HepG2 (cell line): ENCODE measurements around the gene EBF3. TPM values are rescaled to one million over a fixed set of nuclear protein-coding genes. Genes with fewer than 3 reads are reported as not detected.

ENCODE experiments used
- ATAC-seq: fragments of 200-7000 bp; cut with Tn5 transposase; 3 replicates; pipeline ENCODE4 v1.9.1; 2020; ENCODE audit warnings: mild to moderate bottlenecking, moderate library complexity
- BruUV-seq: library from RNA; stranded (reverse); fragments of 400-500 nt; replicated peaks from 2 replicates; lab custom pipeline; 2021; lab: Mats Ljungman, UMichigan
- CTCF ChIA-PET: fragments of 300-600 bp; formaldehyde crosslinking; extraction: SDS; loops from one replicate; lab custom pipeline; 2021; ENCODE audit warnings: low total read pairs, inconsistent platforms, low intra/inter-chr PET ratio; lab: Yijun Ruan, JAX
- POLR2A ChIA-PET: fragments of 350-600 bp; sonication (Branson Sonifier 250); formaldehyde crosslinking; loops from one replicate; lab custom pipeline; 2020; ENCODE audit warnings: antibody characterized with exemption, inconsistent platforms; lab: Yijun Ruan, JAX
- DNase-seq: peaks from one replicate; pipeline ENCODE4 v3.0.0-alpha.2; 2015; ENCODE audit warnings: low spot score
- FAIRE-seq: peaks from 3 replicates; lab custom pipeline; 2011; peaks lifted over from hg19 to GRCh38; lab: Jason Lieb, UNC
- H2AFZ ChIP-seq: one replicate; pipeline ENCODE4 v1.6.1; 2011; ENCODE audit warnings: low read length, inconsistent platforms
- H3K27ac ChIP-seq: fragments of 300-600 bp; 3 replicates; pipeline ENCODE4 v1.8.0; 2011; ENCODE audit warnings: mixed run types, mild to moderate bottlenecking, mixed read lengths, low read length, inconsistent platforms; ENCODE audit not compliant: insufficient read depth; ENCODE audit errors: extremely low read length
- H3K27me3 ChIP-seq, 2 experiments: fragments of 200-600 bp in 1 of 2; 2 replicates in 1 of 2; 3 replicates in 1 of 2; pipeline versions ENCODE4 v1.6.0 to v1.8.0; 2011; ENCODE audit warnings: low read length in 2 of 2, mild to moderate bottlenecking in 2 of 2, moderate library complexity in 2 of 2, inconsistent platforms in 1 of 2; ENCODE audit not compliant: insufficient read depth in 2 of 2, control insufficient read depth in 1 of 2
- H3K36me3 ChIP-seq, 2 experiments: fragments of 200-600 bp in 1 of 2; replicated peaks in 1 of 2; 2 replicates in 1 of 2; 3 replicates in 1 of 2; pipeline versions ENCODE4 v1.5.1 to v1.8.0; 2011; ENCODE audit warnings: low read length in 2 of 2, inconsistent platforms in 1 of 2; ENCODE audit not compliant: insufficient read depth in 2 of 2, control insufficient read depth in 1 of 2
- H3K4me1 ChIP-seq: 2 replicates; pipeline ENCODE4 v1.5.1; 2012; ENCODE audit warnings: low read length, inconsistent platforms; ENCODE audit not compliant: insufficient read depth
- H3K4me2 ChIP-seq: 2 replicates; pipeline ENCODE4 v1.6.0; 2011; ENCODE audit warnings: low read depth, low read length, inconsistent platforms
- H3K4me3 ChIP-seq, 3 experiments: fragments of 200-600 bp in 1 of 3; sonication (generic), shearing (Covaris generic) in 1 of 3; replicated peaks in 1 of 3; 2 replicates each; pipeline ENCODE4 v1.5.1; 2011 to 2016; ENCODE audit warnings: low read length in 3 of 3, inconsistent platforms in 2 of 3, low read depth in 2 of 3, mild to moderate bottlenecking in 2 of 3, control low read depth in 1 of 3, mixed read lengths in 1 of 3; ENCODE audit not compliant: insufficient read depth in 1 of 3
- H3K79me2 ChIP-seq: one replicate; pipeline ENCODE4 v1.6.1; 2011; ENCODE audit warnings: low read length, inconsistent platforms; ENCODE audit not compliant: insufficient read depth
- H3K9ac ChIP-seq: 2 replicates; pipeline ENCODE4 v1.6.0; 2011; ENCODE audit warnings: mild to moderate bottlenecking, low read depth, low read length, inconsistent platforms; ENCODE audit not compliant: insufficient read depth
- H3K9me3 ChIP-seq: 2 replicates; pipeline ENCODE4 v1.5.1; 2012; ENCODE audit warnings: mild to moderate bottlenecking, low read length
- H4K20me1 ChIP-seq: 2 replicates; pipeline ENCODE4 v1.6.0; 2011; ENCODE audit warnings: inconsistent platforms, mild to moderate bottlenecking, low read length, moderate library complexity; ENCODE audit not compliant: insufficient read depth
- HIVEP1 ChIP-seq: sonication (generic); formaldehyde crosslinking; IDR thresholded peaks from 2 replicates; pipeline ENCODE4 v1.4.0; 2020; ENCODE audit warnings: mild to moderate bottlenecking, missing genetic modification reagents
- KDM6A ChIP-seq: IDR thresholded peaks from 2 replicates; pipeline ENCODE4 v1.6.1; 2016; ENCODE audit warnings: low read depth
- KMT2B ChIP-seq: IDR thresholded peaks from 2 replicates; pipeline ENCODE4 v1.6.1; 2016; ENCODE audit warnings: missing genetic modification reagents, missing compliant biosample characterization
- MBNL3 ChIP-seq: fragments of 250-450 bp; sonication (Bioruptor Pico); conservative IDR thresholded peaks from 2 replicates; pipeline ENCODE4 v1.8.0; 2022; ENCODE audit warnings: mild to moderate bottlenecking, inconsistent platforms
- MEF2D ChIP-seq: sonication (generic); formaldehyde crosslinking; IDR thresholded peaks from 2 replicates; pipeline ENCODE4 v1.5.1; 2020; ENCODE audit warnings: mild to moderate bottlenecking, missing genetic modification reagents
- ONECUT2 ChIP-seq: sonication (generic); formaldehyde crosslinking; IDR thresholded peaks from 2 replicates; pipeline ENCODE4 v1.4.0; 2020; ENCODE audit warnings: missing genetic modification reagents
- RAD51 ChIP-seq: fragments of 450-650 bp; IDR thresholded peaks from 2 replicates; pipeline ENCODE4 v1.6.1; 2016; ENCODE audit warnings: borderline replicate concordance
- SALL2 ChIP-seq: sonication (generic); formaldehyde crosslinking; IDR thresholded peaks from 2 replicates; pipeline ENCODE4 v1.8.1; 2023; ENCODE audit warnings: mild to moderate bottlenecking, missing genetic modification reagents, inconsistent platforms
- SNRNP70 ChIP-seq: fragments of 200-400 bp; formaldehyde crosslinking; IDR thresholded peaks from 2 replicates; pipeline ENCODE4 v1.6.1; 2017; ENCODE audit warnings: mild to moderate bottlenecking, low read depth, low read length, moderate library complexity
- TCF7L2 ChIP-seq: IDR thresholded peaks from 2 replicates; pipeline ENCODE4 v1.6.1; 2011; ENCODE audit warnings: mild to moderate bottlenecking, low read depth, low read length, moderate library complexity
- TOE1 ChIP-seq: sonication (generic); formaldehyde crosslinking; IDR thresholded peaks from 2 replicates; pipeline ENCODE4 v1.4.0; 2020; ENCODE audit warnings: mild to moderate bottlenecking, missing genetic modification reagents
- U2AF2 ChIP-seq: fragments of 200-400 bp; formaldehyde crosslinking; IDR thresholded peaks from 2 replicates; pipeline ENCODE4 v1.6.1; 2017; ENCODE audit warnings: low read depth, mild to moderate bottlenecking, low read length
- USF2 ChIP-seq, 2 experiments: sonication (generic) in 1 of 2; formaldehyde crosslinking in 1 of 2; IDR thresholded peaks; 2 replicates each; pipeline versions ENCODE4 v1.5.1 to v1.6.1; 2011 to 2020; ENCODE audit warnings: borderline replicate concordance in 1 of 2, low read depth in 1 of 2, low read length in 1 of 2, mild to moderate bottlenecking in 1 of 2, missing genetic modification reagents in 1 of 2, moderate library complexity in 1 of 2
- ZNF17 ChIP-seq: sonication (generic); formaldehyde crosslinking; IDR thresholded peaks from 2 replicates; pipeline ENCODE4 v1.5.0; 2020; ENCODE audit warnings: mild to moderate bottlenecking, missing genetic modification reagents
- ZNF468 ChIP-seq: sonication (generic); formaldehyde crosslinking; IDR thresholded peaks from 2 replicates; pipeline ENCODE4 v1.8.0; 2022; ENCODE audit warnings: mild to moderate bottlenecking, moderate library complexity, missing genetic modification reagents
- ZXDC ChIP-seq: sonication (generic); formaldehyde crosslinking; IDR thresholded peaks from 2 replicates; pipeline ENCODE4 v1.5.0; 2020; ENCODE audit warnings: mild to moderate bottlenecking, missing genetic modification reagents
- WGBS: methylation state at CpG from one replicate; pipeline ENCODE4 v1.1.6; 2017; ENCODE audit warnings: low lambda C conversion rate; 5-methylcytosine and 5-hydroxymethylcytosine counted together
- in situ Hi-C: cut with HindIII; loops from 2 replicates; pipeline ENCODE4 v1.10.0; 2017; ENCODE audit warnings: low pct_unique_long_range_greater_than_20kb; ENCODE audit not compliant: extremely low pct_ligation_motif_present
- intact Hi-C: fragments of 100-400 bp; cut with micrococcal nuclease; formaldehyde crosslinking; loops from one replicate; pipeline ENCODE4 v1.10.0; 2022; ENCODE audit not compliant: unreplicated experiment
- polyA plus RNA-seq, 8 experiments: library from polyadenylated mRNA; depleted of rRNA in 3 of 8; stranded (reverse) in 7 of 8; unstranded in 1 of 8; fragments of >200 nt; fragmentation: Illumina TruSeq in 4 of 8; extraction: Trizol in 4 of 8; gene quantifications; 2 replicates each; pipeline versions ENCODE4 v1.2.1 to v1.2.3, GENCODE V29; 2011 to 2016; ENCODE audit warnings: low read depth in 4 of 8, missing spikeins in 1 of 8, mixed read lengths in 1 of 8; ENCODE audit not compliant: insufficient read depth in 1 of 8
- total RNA-seq, 5 experiments: library from RNA; depleted of rRNA; stranded (reverse); fragments of >200 nt; fragmentation: Illumina TruSeq; extraction: Trizol; gene quantifications; 2 replicates each; pipeline ENCODE4 v1.2.3, GENCODE V29; 2016; ENCODE audit warnings: low read depth in 1 of 5

EBF3 gene
- total and polyA plus RNA-seq, 2 of the 13 experiments (the other 11 are each of a cell fraction or from before 2014, with no cell fraction given) = not detected

GRCh38 chr10:129800796-129801340 is 163.2 kb downstream of the EBF3 start (continued):
- TF ChIP-seq TCF7L2 (no peak), U2AF2 (no peak), ZNF468 (no peak), SALL2 (CRISPR knock-in tag) (no peak), KDM6A (no peak)

GRCh38 chr10:129799942-129800341 is 164.1 kb downstream of the EBF3 start:
- TF ChIP-seq KMT2B (CRISPR knock-in tag) (no peak), TOE1 (CRISPR knock-in tag) (no peak), USF2 (IDR thresholded peaks at IDR 0.05; ENCODE audit: low read depth, low read length) (no peak), USF2 (CRISPR knock-in tag; IDR thresholded peaks at IDR 0.05; ENCODE audit: borderline replicate concordance) (no peak), HIVEP1 (CRISPR knock-in tag) (no peak), ZNF17 (no peak), KDM6A (no peak), RAD51 (no peak), SNRNP70 (no peak), MBNL3 (CRISPR knock-in tag) (no peak), ONECUT2 (no peak), ZXDC (CRISPR knock-in tag) (no peak), MEF2D (CRISPR knock-in tag) (no peak)
- Histone ChIP-seq H3K27ac (no peak overlapping the region), H3K4me1 (no peaks in the 10 kb centered on the region), H3K9ac (no peak overlapping the region), H2AFZ (no peak overlapping the region), H3K27me3 (no peaks in the 10 kb centered on the region), H3K36me3 (no peaks in the 10 kb centered on the region), H3K4me3 (no peak overlapping the region), H4K20me1 (no peaks in the 10 kb centered on the region), H3K79me2 (no peaks in the 10 kb centered on the region), H3K4me2 (no peak overlapping the region), H3K9me3 (peaks cover 21% of the 10 kb centered on the region)
- no peak for ATAC-seq
- WGBS = 0% methylated on average over 3 of the region's 3 CpGs
- in situ Hi-C loops = no loop called here
- DNase-seq = no peak
- intact Hi-C loops = no loop called here
- BruUV-seq = no TSS peak
- ChIA-PET POLR2A (no interaction called here), CTCF (no interaction called here)
- no peak for FAIRE-seq
